HL-60 (cell line): ENCODE results near the gene ABI2.

Experiments
- GABPA ChIP-seq: IDR thresholded peaks from 2 replicates; pipeline ENCODE4 v1.6.1; 2012; ENCODE audit warnings: low read depth
- TF ChIP-seq, protein P1 (sequence below): IDR thresholded peaks from one replicate; pipeline ENCODE4 v1.5.1; 2011; ENCODE audit warnings: low read length, control low read depth, inconsistent platforms; ENCODE audit not compliant: insufficient read depth

DNA sequence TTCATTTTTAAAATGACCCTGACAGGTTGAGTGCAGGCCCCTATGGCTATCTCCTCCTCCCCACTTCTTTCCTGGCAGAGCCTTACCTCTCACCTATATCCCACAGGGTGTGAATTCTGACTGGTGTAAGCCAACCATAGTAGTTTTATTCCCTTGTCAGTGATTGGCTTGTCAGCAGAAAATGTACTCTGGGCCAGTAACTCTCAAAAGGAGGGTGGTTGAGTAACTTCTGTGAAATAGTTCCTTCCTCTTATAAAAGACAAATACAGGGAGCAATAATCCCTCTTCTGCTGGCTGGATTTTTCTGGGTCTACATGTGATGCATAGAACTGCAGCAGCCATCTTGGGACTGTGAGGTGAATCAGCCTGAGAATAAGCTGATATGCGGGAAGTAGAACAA, 123.5 kb downstream of the ABI2 start:
- TF ChIP-seq GABPA: no peak
- TF ChIP-seq, protein P1, sequence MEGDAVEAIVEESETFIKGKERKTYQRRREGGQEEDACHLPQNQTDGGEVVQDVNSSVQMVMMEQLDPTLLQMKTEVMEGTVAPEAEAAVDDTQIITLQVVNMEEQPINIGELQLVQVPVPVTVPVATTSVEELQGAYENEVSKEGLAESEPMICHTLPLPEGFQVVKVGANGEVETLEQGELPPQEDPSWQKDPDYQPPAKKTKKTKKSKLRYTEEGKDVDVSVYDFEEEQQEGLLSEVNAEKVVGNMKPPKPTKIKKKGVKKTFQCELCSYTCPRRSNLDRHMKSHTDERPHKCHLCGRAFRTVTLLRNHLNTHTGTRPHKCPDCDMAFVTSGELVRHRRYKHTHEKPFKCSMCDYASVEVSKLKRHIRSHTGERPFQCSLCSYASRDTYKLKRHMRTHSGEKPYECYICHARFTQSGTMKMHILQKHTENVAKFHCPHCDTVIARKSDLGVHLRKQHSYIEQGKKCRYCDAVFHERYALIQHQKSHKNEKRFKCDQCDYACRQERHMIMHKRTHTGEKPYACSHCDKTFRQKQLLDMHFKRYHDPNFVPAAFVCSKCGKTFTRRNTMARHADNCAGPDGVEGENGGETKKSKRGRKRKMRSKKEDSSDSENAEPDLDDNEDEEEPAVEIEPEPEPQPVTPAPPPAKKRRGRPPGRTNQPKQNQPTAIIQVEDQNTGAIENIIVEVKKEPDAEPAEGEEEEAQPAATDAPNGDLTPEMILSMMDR: no peak
